Fibroblast of villous mesenchyme (primary cell): Measurements from ENCODE around the gene SUPT6H. TPM values are rescaled to one million over a fixed set of nuclear protein-coding genes. Genes with fewer than 3 reads are reported as not detected.

Experiments
- DNase-seq: peaks from one replicate; pipeline ENCODE4 v3.0.0-alpha.2; 2010; ENCODE audit warnings: low read depth
- H3K4me3 ChIP-seq: 2 replicates; pipeline ENCODE4 v1.5.1; 2011; ENCODE audit warnings: low read depth, mild to moderate bottlenecking, low read length
- total RNA-seq: library from RNA; depleted of rRNA; stranded (reverse); fragments of >200 nt; gene quantifications from 2 replicates; pipeline ENCODE4 v1.2.3, GENCODE V29; 2012
- TF ChIP-seq, protein P1 (sequence below): IDR thresholded peaks from 2 replicates; pipeline ENCODE4 v1.5.1; 2012; ENCODE audit warnings: low read depth, mild to moderate bottlenecking, low read length; ENCODE audit not compliant: insufficient read depth

The SUPT6H gene
- total RNA-seq, 1 donor: 54.4 TPM

DNA sequence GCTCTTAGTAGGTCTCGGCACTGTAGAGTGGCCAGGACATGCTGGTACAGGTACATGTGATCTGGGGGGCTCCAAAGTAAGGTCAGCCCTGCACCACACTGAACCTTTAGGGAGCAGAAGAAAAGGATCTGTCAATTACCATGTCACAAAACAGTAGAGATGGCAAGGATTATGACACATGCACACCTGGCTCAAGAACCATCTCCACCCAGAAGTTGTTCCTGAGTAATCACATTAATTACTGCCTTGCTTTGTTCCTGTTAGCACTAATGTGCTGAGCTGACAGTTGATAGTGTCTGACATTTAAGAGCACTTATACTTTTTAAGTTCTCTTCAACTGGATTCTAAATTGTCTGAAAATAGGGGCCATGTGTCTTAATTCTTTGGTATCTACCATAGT lies 26.5 kb upstream of the SUPT6H start:
- H3K4me3 ChIP-seq: no peak overlapping the region
- TF ChIP-seq, protein P1, sequence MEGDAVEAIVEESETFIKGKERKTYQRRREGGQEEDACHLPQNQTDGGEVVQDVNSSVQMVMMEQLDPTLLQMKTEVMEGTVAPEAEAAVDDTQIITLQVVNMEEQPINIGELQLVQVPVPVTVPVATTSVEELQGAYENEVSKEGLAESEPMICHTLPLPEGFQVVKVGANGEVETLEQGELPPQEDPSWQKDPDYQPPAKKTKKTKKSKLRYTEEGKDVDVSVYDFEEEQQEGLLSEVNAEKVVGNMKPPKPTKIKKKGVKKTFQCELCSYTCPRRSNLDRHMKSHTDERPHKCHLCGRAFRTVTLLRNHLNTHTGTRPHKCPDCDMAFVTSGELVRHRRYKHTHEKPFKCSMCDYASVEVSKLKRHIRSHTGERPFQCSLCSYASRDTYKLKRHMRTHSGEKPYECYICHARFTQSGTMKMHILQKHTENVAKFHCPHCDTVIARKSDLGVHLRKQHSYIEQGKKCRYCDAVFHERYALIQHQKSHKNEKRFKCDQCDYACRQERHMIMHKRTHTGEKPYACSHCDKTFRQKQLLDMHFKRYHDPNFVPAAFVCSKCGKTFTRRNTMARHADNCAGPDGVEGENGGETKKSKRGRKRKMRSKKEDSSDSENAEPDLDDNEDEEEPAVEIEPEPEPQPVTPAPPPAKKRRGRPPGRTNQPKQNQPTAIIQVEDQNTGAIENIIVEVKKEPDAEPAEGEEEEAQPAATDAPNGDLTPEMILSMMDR: no peak
- no peak for DNase-seq

DNA sequence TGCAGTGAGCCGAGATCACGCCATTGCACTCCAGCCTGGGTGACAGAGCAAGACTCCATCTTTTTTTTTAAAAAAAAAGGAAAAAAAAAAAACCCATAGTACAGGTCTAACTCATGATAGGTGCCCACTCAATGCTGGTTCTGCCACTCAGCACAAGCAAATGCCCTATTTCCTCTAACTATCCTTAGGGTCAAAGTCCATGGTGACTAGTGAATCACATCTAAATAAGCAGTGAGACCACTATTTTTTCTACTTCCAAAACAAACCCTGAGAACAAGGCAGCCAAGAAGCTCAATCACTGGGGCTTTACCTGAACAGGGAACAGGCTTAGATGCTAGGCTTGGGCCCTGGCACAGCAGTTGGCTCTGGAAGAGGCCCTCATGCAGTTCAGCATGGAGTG lies 20.4 kb upstream of the SUPT6H start:
- TF ChIP-seq, protein P1: no peak
- no peak overlapping the region for H3K4me3 ChIP-seq
- DNase-seq: no peak

DNA sequence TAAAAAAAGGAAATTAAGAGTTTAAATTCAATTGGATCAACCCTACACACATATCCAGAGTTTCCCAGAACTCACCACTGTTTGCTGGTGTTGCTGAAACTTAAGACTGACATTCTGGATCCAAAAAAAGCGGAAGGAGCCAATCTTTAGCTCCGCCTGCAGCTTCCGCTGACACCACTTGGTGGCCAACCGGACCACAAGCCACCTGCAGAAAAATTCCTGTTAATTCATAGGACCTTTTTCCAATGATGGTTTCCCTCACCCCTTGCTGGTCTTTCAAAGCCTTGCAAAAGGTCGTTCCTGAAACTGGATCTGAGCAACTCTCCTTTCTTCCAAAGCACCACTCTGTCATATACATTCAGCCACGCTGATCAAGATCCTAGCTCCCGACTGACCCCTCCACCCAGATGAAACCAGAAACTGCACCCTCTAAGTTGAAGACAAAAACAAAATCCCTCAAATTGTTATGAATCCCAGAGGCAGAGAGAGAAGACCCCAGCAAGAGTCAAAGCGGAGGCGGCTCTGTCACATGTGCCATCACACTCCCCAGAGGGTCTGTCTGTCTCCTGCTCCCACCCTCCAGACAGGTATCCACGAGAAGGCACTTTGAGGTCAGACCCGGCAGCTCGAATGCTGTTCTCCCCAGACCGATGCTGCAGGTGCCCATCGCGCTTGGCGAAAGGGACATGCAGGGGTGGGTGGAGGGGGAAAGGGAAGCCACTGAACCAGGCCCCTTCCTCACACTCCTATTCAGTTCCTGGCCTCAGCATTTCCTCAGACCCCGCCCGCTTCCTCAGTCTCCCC lies 17.8 kb upstream of the SUPT6H start:
- peak; percentile 50 for DNase-seq
- TF ChIP-seq, protein P1: peak; percentile 54
- peak overlapping the region; percentile 79 for H3K4me3 ChIP-seq

DNA sequence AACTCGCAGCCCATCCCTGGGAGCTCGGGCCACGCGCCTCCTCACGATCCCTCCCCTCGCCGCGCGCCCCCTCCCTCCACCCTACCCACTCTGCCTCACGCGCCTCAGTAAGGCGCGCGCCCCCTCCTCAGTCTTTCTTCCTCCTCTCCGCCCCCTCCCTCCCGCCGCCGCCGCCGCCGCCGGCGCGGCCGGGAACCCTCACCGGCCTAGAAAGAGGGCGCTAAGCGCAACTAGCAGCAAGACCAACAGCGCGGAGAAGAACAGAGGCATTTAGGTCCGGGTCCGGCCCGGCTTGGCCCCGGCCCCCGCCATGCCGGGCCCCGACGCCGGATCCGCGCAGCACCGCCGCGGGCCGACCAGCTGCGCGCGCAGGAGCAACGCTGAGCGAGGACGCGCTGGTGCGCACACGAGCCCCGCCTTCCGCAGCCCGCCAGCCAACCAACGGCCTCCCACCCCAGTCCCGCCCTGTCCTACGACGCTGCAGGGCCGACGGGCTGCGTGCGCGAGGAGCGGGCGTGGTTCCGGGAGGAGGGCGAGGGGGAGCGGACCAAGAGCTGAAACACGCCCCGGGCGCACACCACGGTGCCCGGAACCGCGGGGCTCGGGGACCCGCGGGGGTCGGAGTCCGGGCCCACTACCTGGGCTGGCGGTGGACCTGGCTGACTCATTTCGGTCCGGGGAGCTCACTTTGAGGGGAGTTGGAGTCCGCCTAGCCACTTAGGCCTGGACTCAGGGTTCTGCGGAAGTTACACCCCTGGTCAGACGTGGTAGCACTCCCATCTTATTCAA lies 17.0 kb upstream of the SUPT6H start, which contains the start of gene BLTP2:
TSS of gene BLTP2 (minus strand) at position 372 of the 789 bp plus-strand sequence. CDS start at position 270, 102 bp downstream.
- TF ChIP-seq, protein P1: no peak
- H3K4me3 ChIP-seq: peak within 1 kb of the TSS; percentile 79
- DNase-seq: peak; percentile 93

DNA sequence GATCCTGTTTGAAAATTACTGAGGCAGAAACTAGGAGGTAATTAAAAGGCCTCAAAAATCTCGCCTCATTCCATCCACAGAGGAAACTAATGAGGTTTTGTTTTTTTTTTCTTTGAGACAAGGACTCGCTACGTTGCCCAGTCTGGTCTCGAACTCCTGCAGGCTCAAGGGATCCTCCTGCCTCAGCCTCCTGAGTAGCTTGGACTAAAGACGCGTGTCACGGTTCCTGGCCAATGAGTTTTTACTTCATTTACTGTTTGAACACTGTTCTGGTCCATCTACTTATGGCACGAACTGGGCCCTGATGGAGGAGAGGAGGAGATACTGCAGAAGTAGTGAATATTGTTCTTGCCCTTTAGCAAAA lies 16.4 kb upstream of the SUPT6H start:
- DNase-seq: no peak
- peak overlapping the region; percentile 78 for H3K4me3 ChIP-seq
- TF ChIP-seq, protein P1: no peak

DNA sequence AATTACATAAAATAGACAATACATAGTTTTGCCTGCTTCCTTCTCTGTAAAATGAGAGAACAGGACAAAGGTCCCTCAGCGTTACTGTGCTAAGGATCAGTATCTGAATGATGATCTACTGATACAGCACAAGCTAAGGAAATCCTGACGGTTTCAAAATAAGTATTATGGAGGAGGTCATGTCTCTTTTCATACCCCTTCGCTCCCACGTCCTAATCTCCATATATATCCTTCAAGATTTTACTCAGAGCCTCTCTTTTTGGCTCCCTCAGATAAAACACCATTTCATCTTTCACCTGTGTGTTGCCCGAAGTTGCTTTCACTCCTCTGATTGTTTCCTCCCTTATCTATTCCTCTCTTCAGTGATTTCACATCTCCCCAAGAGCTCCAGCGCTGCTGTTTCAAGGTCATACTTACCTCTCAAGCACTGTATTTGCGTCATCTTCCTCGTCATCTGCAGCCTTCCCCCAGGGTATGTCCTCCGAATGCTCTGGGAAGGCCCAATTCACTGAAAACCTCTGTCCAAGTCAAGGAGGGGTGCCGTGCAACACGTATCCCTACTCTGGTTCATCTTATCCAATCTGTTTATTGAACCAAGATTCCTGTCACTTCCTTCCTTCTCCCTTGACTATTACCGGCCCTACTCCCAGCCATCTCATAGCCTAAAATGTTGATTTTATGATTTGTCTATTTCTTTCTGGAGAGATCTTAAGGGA lies 15.8 kb upstream of the SUPT6H start:
- no peak for DNase-seq
- no peak overlapping the region for H3K4me3 ChIP-seq
- TF ChIP-seq, protein P1: no peak
